Left renal cortex interstitium (tissue), 4 donors: Measurements from ENCODE around the gene ZNRF4. TPM values are rescaled to one million over a fixed set of nuclear protein-coding genes. Genes with fewer than 3 reads are reported as not detected.

Experiments used
- DNase-seq, 4 donors: peaks; one replicate each; pipeline ENCODE4 v3.0.0-alpha.2; 2013; ENCODE audit warnings: low read depth in 4 of 4, low spot score in 2 of 4, missing footprints in 1 of 4
- polyA plus RNA-seq, 4 donors: library from polyadenylated mRNA; unstranded; fragments of 120-200 nt; gene quantifications; one replicate each; pipeline ENCODE4 v1.2.1, GENCODE V29; 2013; ENCODE audit not compliant: insufficient read length in 4 of 4

ZNRF4 gene
- polyA plus RNA-seq, 4 donors: not detected

DNA sequence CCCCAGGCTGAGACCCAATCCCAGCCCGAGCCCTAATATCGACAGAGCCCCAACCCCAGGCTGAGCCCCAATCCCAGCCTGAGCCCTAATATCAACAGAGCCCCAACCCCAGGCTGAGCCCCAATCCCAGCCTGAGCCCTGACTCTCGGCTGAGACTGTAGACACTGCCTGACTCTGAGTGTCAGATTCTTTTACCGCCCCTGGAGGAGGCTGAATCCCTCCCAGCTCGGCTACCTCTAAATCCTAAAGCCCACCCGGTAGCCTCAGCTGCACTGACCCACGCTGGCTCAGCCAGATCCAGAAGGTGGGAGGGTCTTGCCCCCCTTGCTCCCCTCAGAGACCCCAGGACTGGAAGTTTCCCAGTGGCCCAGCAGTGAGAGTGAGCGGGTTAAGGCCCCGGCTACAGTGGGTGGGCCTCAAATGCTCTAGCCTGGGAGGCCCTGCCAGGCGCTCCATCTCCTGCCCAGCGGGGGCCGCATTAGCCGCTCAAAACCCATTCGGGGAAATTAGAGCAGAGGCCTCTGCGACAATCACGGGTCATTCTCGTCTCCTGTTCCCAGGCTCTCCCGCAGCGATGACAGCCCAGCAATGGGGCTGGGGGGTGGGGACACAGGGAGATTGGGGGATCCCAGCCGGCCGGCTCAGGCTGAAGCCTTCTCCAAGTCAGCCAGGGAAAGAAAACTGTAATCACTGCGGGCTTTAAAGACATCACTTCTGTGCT lies 43.8 kb downstream of the ZNRF4 start:
- no peak for DNase-seq

DNA sequence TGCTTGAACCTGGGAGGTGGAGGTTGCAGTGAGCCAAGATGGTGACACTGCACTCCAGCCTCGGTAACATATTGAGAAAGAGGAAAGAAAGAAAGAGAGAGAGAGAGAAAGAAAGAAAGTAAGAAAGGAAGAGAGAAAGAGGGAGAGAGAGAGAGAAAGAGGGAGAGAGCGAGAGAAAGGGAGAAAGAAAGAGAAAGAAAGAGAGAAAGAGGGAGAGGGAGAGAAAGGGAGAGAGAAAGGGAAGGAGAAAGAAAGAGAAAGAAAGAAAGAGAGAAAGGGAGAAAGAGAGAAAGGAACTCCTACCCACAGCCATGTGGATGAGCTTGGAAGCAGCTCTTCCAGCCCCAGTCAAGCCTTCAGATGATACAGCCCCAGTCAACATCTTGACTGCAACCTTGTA lies 46.7 kb downstream of the ZNRF4 start:
- no peak for DNase-seq

DNA sequence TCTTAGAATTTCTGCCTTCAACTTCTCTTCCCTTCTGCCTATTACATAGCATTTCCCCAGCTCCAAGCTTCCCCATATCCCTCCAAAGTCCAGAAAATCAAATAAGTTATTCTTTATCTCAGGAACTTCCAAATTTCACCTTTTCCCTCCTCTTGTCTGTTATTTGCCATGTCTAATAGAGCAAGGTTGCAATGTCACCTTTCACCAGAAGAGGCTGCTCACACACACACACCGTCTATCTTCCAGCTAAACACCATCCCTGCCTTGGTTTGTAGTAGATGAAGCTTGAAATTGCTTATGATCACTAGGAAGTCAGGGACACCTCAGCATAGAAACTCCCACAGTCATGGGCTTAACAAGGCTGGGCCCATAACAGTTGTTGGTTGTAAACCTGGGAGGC lies 48.4 kb downstream of the ZNRF4 start:
- DNase-seq: no peak

DNA sequence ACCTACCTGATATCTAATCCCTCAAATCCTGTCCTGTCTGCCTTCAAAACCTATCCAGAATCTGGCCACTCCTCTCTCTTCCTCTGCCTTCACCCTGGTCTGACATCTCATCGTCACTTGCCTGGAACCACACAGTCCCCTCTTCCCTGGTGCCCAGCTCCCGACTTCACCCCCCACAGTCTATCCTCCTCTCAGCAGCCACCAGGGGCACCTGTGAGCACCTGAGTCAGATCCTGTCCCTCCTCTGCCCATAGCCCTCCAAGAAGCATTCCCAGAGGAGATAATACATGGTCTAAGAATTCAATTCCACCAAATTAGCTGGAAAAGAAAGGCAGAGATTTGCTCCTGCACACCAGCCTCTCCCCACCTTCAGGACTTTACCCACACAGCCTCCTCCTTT lies 48.9 kb downstream of the ZNRF4 start:
- no peak for DNase-seq

Other genes starting within 250 kb of the ZNRF4 start
- 100 to 1,000 TPM in 1 of 4 donors, 10 to 100 TPM in 3; 44.7 to 102 (median 66.4) TPM for gene PTPRS, start 114.6 kb upstream of the ZNRF4 start, polyA plus RNA-seq
- gene TINCR, start 112.5 kb downstream of the ZNRF4 start, polyA plus RNA-seq: 1 to 10 TPM in 1 of 4 donors, under 1 TPM in 3; 0.21 to 1.2 (median 0.51) TPM
- gene SAFB2, start 167.4 kb downstream of the ZNRF4 start, polyA plus RNA-seq: 100 to 1,000 TPM in 2 of 4 donors, 10 to 100 TPM in 2; 51.1 to 120 (median 91.7) TPM
- gene SAFB, start 167.7 kb downstream of the ZNRF4 start, polyA plus RNA-seq: 100 to 1,000 TPM; 126 to 190 (median 159) TPM
- gene MICOS13, start 225.1 kb downstream of the ZNRF4 start, polyA plus RNA-seq: 10 to 100 TPM; 33.7 to 73.6 (median 50.8) TPM
- 10 to 100 TPM in 3 of 4 donors, 1 to 10 TPM in 1; 7.9 to 16.9 (median 13.0) TPM for gene HSD11B1L, start 225.6 kb downstream of the ZNRF4 start, polyA plus RNA-seq
- gene RPL36, start 234.9 kb downstream of the ZNRF4 start, polyA plus RNA-seq: 100 to 1,000 TPM; 503 to 959 (median 748) TPM